Keratinocyte (primary cell): ENCODE measurements around the gene HS6ST3.

Experiments
- EZH2 ChIP-seq: IDR thresholded peaks from one replicate; pipeline ENCODE4 v1.6.1; 2012; ENCODE audit warnings: inconsistent platforms, mild to moderate bottlenecking, low read length, moderate library complexity
- TF ChIP-seq, protein P1 (sequence below), 3 experiments: IDR thresholded peaks in 1 of 3; conservative IDR thresholded peaks in 1 of 3; optimal IDR thresholded peaks in 1 of 3; 2 replicates in 2 of 3; 3 replicates in 1 of 3; pipeline versions ENCODE3 to v1.5.1; 2011; ENCODE audit warnings: low read length in 3 of 3, mild to moderate bottlenecking in 3 of 3, moderate library complexity in 2 of 3, control low read depth in 1 of 3, inconsistent platforms in 1 of 3; ENCODE audit not compliant: insufficient read depth in 2 of 3; ENCODE audit errors: extremely low read depth in 1 of 3

DNA sequence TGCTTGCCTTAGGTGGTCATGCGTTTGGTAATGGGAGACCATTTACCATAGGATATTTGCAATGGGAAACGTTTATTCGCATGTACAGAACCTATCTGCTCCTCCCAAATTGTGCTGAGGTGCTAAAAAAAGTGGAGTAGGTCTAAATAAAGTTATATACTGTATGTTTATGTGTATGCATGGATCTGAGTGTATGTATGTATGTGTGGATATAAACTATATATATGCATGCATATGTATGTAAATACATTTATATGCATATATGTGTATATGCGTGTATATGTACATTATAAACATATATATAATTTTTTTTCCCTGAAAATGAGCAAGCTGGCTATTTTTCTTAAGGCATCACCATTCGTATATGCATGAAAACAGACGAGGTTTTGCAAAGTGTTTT, 95.9 kb downstream of the HS6ST3 start:
- TF ChIP-seq, protein P1, sequence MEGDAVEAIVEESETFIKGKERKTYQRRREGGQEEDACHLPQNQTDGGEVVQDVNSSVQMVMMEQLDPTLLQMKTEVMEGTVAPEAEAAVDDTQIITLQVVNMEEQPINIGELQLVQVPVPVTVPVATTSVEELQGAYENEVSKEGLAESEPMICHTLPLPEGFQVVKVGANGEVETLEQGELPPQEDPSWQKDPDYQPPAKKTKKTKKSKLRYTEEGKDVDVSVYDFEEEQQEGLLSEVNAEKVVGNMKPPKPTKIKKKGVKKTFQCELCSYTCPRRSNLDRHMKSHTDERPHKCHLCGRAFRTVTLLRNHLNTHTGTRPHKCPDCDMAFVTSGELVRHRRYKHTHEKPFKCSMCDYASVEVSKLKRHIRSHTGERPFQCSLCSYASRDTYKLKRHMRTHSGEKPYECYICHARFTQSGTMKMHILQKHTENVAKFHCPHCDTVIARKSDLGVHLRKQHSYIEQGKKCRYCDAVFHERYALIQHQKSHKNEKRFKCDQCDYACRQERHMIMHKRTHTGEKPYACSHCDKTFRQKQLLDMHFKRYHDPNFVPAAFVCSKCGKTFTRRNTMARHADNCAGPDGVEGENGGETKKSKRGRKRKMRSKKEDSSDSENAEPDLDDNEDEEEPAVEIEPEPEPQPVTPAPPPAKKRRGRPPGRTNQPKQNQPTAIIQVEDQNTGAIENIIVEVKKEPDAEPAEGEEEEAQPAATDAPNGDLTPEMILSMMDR (optimal IDR thresholded peaks at IDR 0.05 in 1 of 3, IDR thresholded peaks at IDR 0.05 in 1 of 3, conservative IDR thresholded peaks at IDR 0.05 in 1 of 3; ENCODE audit: extremely low read depth in 1 of 3, insufficient read depth in 2 of 3, low read length in 3 of 3), result no peak
- TF ChIP-seq EZH2, result no peak
